Suprapubic skin (tissue), 4 donors: ENCODE data around the gene DUOXA2. TPM values are rescaled to one million over a fixed set of nuclear protein-coding genes. Genes with fewer than 3 reads are reported as not detected.
"Not testable (repeated sequence)": the region's sequence is repeated elsewhere in the genome, so short reads cannot be mapped to it uniquely, and the experiment has no call there.

Experiments
- DNase-seq, 2 donors: peaks; one replicate each; pipeline ENCODE4 v3.0.0-alpha.2; 2019; ENCODE audit warnings: low spot score in 2 of 2
- H3K27ac ChIP-seq: fragments of 200-600 bp; sonication (generic); one replicate; pipeline ENCODE4 v1.5.1; 2019
- H3K27me3 ChIP-seq: fragments of 200-600 bp; sonication (generic); one replicate; pipeline ENCODE4 v1.5.1; 2019
- H3K36me3 ChIP-seq: fragments of 200-600 bp; sonication (generic); one replicate; pipeline ENCODE4 v1.5.1; 2019
- H3K4me1 ChIP-seq: fragments of 200-600 bp; sonication (generic); one replicate; pipeline ENCODE4 v1.5.1; 2019
- H3K4me3 ChIP-seq: fragments of 200-600 bp; sonication (generic); one replicate; pipeline ENCODE4 v1.5.1; 2019; ENCODE audit warnings: mild to moderate bottlenecking
- H3K9me3 ChIP-seq: fragments of 200-600 bp; sonication (generic); one replicate; pipeline ENCODE4 v1.5.1; 2019
- EP300 ChIP-seq: sonication (generic); formaldehyde crosslinking; IDR thresholded peaks from one replicate; pipeline ENCODE4 v1.6.1; 2017; ENCODE audit warnings: antibody characterized with exemption
- POLR2A ChIP-seq, 2 donors: fragments of 450-650 bp; IDR thresholded peaks; one replicate each; pipeline ENCODE4 v1.6.1; 2017; ENCODE audit warnings: antibody characterized with exemption in 2 of 2, mild to moderate bottlenecking in 2 of 2, moderate library complexity in 2 of 2
- POLR2AphosphoS5 ChIP-seq, 3 donors: sonication (generic); formaldehyde crosslinking; IDR thresholded peaks; one replicate each; pipeline ENCODE4 v1.6.1; 2017; ENCODE audit warnings: antibody characterized with exemption in 3 of 3
- WGBS: methylation state at CpG from one replicate; pipeline ENCODE4 v1.1.5; 2018; 5-methylcytosine and 5-hydroxymethylcytosine counted together
- total RNA-seq, 4 donors: library from RNA; depleted of rRNA; stranded (reverse); fragments of >200 nt; gene quantifications; one replicate each; pipeline ENCODE4 v1.1.0, GENCODE V29; 2016
- TF ChIP-seq, protein P1 (sequence below), 2 donors: fragments of 200-600 bp in 1 of 2; fragments of 450-650 bp in 1 of 2; sonication (generic) in 1 of 2; IDR thresholded peaks; one replicate each; pipeline ENCODE4 v1.5.1; 2016 to 2019; ENCODE audit warnings: antibody characterized with exemption in 2 of 2, mild to moderate bottlenecking in 1 of 2, moderate library complexity in 1 of 2

DUOXA2 gene
- total RNA-seq, 4 donors from 2014 or later: not detected

DNA sequence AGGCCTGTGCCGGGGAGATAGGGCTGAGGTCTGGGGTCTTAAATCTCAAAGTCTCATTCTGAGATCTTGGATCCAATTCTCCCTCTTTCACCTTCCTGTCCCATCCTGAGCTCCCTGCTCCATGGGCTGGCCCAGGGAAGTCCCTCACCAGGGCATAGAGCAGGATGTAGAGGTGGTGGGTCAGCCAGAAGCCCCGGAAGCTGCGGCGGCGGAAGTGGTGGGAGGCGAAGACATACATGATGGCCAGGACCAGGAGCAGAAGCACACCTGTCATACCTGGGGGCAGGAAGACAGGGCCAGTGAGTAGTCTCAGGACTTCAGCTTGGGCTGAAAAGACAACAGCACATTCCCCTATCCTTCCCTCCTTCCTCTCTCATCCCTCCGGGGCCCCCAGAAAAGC is 16.7 kb upstream of the DUOXA2 start:
- DNase-seq: peak in 1 of 2 donors; percentile 47
- TF ChIP-seq EP300 (no peak), POLR2A (IDR thresholded peaks at IDR 0.05) (no peak), POLR2AphosphoS5 (IDR thresholded peaks at IDR 0.05) (no peak)
- TF ChIP-seq, protein P1, sequence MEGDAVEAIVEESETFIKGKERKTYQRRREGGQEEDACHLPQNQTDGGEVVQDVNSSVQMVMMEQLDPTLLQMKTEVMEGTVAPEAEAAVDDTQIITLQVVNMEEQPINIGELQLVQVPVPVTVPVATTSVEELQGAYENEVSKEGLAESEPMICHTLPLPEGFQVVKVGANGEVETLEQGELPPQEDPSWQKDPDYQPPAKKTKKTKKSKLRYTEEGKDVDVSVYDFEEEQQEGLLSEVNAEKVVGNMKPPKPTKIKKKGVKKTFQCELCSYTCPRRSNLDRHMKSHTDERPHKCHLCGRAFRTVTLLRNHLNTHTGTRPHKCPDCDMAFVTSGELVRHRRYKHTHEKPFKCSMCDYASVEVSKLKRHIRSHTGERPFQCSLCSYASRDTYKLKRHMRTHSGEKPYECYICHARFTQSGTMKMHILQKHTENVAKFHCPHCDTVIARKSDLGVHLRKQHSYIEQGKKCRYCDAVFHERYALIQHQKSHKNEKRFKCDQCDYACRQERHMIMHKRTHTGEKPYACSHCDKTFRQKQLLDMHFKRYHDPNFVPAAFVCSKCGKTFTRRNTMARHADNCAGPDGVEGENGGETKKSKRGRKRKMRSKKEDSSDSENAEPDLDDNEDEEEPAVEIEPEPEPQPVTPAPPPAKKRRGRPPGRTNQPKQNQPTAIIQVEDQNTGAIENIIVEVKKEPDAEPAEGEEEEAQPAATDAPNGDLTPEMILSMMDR (IDR thresholded peaks at IDR 0.05): no peak
- Histone ChIP-seq H3K36me3 (no peaks in the 10 kb centered on the region), H3K4me1 (no peaks in the 10 kb centered on the region), H3K9me3 (no peaks in the 10 kb centered on the region), H3K27me3 (no peaks in the 10 kb centered on the region), H3K27ac (no peak overlapping the region), H3K4me3 (no peak overlapping the region)
- WGBS: 97% methylated on average over 7 of the region's 7 CpGs

DNA sequence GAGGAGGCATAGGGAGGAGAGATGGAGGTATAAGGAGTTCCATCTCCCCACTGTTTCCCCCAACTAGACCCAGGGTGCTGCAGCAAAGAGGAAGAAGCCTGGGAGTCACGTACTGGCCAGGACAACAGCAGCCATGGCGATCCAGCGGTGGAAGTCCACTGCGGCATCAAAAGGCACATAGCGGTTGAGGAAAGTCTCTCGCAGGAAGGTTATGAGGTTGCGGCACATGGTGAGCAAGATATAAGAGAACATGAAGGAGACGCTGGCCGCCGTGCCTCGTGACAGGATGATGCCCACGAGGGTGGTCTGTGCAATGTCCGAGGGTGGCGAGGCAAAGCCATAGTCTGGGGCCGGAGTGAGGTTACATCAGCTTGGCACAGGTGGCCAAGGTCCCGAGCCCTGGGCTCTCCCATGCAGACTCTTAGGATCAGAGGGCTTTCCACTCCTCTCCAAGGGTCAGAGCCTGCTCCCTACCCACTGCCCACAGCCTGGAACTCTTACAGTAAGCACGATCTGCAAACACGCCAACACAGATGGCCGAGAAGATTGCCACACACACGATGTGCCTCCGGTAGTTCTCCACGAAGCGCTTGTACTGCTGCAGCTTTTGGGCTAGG is 14.5 kb upstream of the DUOXA2 start:
- H3K9me3 ChIP-seq: no peaks in the 10 kb centered on the region
- WGBS: 87% methylated on average over 19 of the region's 23 CpGs
- H3K4me1 ChIP-seq: no peaks in the 10 kb centered on the region
- peak in 1 of 2 donors; percentile 49 for DNase-seq
- H3K36me3 ChIP-seq: no peaks in the 10 kb centered on the region
- no peaks in the 10 kb centered on the region for H3K27me3 ChIP-seq
- no peak overlapping the region for H3K27ac ChIP-seq
- TF ChIP-seq POLR2A (IDR thresholded peaks at IDR 0.05) (no peak), POLR2AphosphoS5 (IDR thresholded peaks at IDR 0.05) (no peak), EP300 (no peak)
- TF ChIP-seq, protein P1 (IDR thresholded peaks at IDR 0.05): no peak
- no peak overlapping the region for H3K4me3 ChIP-seq

DNA sequence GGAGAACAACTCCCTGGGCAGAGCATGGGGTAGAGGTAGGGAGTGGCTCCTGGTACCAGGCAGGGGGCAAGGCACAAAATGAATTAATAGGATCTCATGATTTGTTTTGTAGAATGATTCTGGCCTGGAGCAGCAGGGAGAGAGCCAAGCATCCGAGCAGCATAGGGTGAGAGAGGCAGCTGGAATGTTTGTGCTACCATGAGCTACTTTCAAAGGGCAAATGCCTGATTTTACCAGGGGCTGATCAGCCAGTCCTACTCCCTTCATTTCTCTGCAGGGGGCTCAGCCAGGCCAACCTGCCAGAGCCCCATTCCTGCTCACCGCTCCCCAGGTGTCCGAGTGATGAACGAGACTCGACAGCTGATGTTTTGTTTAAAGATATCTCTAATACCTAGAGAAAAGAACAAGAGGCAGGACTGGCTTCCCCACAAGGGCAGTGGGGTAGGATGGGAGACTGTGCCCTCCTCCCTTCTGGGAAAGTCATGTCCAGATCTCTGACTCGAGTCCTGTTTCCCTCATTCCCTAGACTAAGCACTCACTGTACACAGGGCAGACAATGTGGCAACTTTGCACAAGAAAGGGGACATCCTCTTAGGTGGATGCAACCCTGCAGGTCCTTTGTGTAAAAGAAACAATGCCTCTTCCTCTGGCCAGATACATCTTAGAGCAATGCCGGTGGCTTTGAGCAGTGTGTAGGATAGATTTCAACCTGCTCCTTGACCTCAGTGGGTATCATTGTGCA is 13.1 kb upstream of the DUOXA2 start:
- TF ChIP-seq, protein P1 (IDR thresholded peaks at IDR 0.05): no peak
- no peak for TF ChIP-seq EP300
- no peak for TF ChIP-seq POLR2AphosphoS5 (IDR thresholded peaks at IDR 0.05)
- TF ChIP-seq POLR2A (IDR thresholded peaks at IDR 0.05): no peak
- Histone ChIP-seq H3K27me3 (no peaks in the 10 kb centered on the region), H3K4me1 (no peaks in the 10 kb centered on the region), H3K27ac (no peak overlapping the region), H3K9me3 (no peaks in the 10 kb centered on the region), H3K4me3 (no peak overlapping the region), H3K36me3 (no peaks in the 10 kb centered on the region)
- WGBS: 83% methylated on average over 7 of the region's 7 CpGs
- DNase-seq: no peak

DNA sequence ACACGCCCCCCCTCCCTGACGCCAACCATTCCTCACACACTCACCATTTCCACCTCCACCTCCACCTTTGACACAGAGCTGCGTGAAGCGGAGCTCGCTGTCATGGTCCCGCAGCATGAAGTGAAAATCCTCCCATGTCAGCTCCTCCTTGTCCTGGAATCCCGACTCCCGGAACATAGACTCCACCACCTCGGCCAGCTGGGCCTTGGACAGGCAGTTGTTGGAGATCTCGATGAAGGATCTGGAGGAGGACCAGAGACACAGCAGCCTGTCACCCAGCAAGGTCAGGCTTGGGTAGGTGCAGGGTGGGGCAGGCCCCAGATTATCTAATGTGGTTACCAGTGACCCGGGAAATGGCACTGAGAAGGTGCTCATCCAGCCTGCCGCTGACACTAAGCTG is 12.4 kb upstream of the DUOXA2 start:
- 91% methylated on average over 12 of the region's 12 CpGs for WGBS
- Histone ChIP-seq H3K36me3 (no peaks in the 10 kb centered on the region), H3K4me1 (no peaks in the 10 kb centered on the region), H3K9me3 (no peaks in the 10 kb centered on the region), H3K27me3 (peaks cover 2% of the 10 kb centered on the region), H3K4me3 (no peak overlapping the region), H3K27ac (no peak overlapping the region)
- DNase-seq: peak in 1 of 2 donors; percentile 41
- TF ChIP-seq EP300 (no peak), POLR2AphosphoS5 (IDR thresholded peaks at IDR 0.05) (no peak), POLR2A (IDR thresholded peaks at IDR 0.05) (no peak)
- TF ChIP-seq, protein P1 (IDR thresholded peaks at IDR 0.05): no peak

DNA sequence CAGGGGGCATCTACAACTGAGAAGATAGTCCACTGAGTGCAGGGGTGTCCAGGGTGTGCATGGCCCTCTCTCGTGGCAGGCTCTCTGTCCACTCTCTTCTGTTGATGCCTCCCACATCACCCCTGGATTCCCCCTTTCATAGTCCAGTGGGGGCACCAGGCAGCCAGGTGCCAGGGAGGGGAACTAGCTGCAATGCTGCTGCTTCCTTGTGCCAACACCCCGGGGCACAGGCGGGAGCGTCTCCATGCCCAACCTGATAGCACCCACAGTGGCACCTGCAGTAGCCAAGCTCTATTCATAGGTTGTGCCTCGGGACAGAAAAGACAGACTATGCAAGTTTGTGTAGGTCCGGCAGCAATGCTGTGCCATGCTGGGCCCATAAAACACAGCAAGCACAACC is 11.9 kb upstream of the DUOXA2 start:
- Histone ChIP-seq H3K4me1 (no peaks in the 10 kb centered on the region), H3K4me3 (no peak overlapping the region), H3K27ac (no peak overlapping the region), H3K9me3 (no peaks in the 10 kb centered on the region), H3K27me3 (peaks cover 3% of the 10 kb centered on the region), H3K36me3 (no peaks in the 10 kb centered on the region)
- WGBS: 75% methylated on average over 4 of the region's 6 CpGs
- TF ChIP-seq, protein P1 (IDR thresholded peaks at IDR 0.05): no peak
- TF ChIP-seq EP300 (no peak), POLR2A (IDR thresholded peaks at IDR 0.05) (no peak), POLR2AphosphoS5 (IDR thresholded peaks at IDR 0.05) (no peak)
- peak in 1 of 2 donors; percentile 51 for DNase-seq

DNA sequence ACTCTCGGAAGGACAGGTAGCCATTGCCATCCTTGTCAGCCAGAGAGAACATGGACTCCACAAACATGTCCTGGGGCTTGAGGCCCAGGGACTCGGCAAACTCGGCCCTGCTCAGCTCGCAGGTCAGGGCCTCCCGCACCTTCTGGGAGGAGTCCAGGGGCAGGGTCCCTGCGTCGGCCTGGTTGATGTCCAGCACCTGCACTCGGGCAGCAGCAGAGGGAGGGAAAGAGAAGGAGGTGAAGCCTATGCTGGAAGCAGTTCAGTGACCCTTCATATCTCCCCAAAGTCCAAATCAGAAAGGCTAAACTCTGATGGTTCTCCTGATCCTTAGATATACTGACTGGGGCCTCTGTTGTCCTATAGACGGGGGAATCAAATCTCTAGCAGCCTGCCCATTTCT is 10.0 kb upstream of the DUOXA2 start:
- not testable (repeated sequence) for H3K4me3 ChIP-seq, H3K9me3 ChIP-seq, H3K36me3 ChIP-seq, H3K4me1 ChIP-seq, H3K27ac ChIP-seq, DNase-seq
- 88% methylated on average over 9 of the region's 9 CpGs for WGBS
- H3K27me3 ChIP-seq: peaks cover 11% of the 10 kb centered on the region
